HL-60/S4 treated with retinoic acid at 250 ng/mL for 4 days and 3 days (cell line): ENCODE data around the gene RPS19.
"Not testable (repeated sequence)": the region's sequence is repeated elsewhere in the genome, so short reads cannot be mapped to it uniquely, and the experiment has no call there.

Experiments used
- in situ Hi-C: fragments of 300-500 bp; cut with MboI; formaldehyde crosslinking; loops from 2 replicates; pipeline ENCODE4 v1.7.0; 2022; ENCODE audit warnings: low sequenced_read_pairs

The RPS19 gene

GRCh38 chr19:41912899-41913537 lies 53.0 kb downstream of the RPS19 start:
- in situ Hi-C loops: no loop called here

- in situ Hi-C loops: no loop called here
Measured at GRCh38 chr19:41913538-41914423, 53.7 kb downstream of the RPS19 start.

DNA sequence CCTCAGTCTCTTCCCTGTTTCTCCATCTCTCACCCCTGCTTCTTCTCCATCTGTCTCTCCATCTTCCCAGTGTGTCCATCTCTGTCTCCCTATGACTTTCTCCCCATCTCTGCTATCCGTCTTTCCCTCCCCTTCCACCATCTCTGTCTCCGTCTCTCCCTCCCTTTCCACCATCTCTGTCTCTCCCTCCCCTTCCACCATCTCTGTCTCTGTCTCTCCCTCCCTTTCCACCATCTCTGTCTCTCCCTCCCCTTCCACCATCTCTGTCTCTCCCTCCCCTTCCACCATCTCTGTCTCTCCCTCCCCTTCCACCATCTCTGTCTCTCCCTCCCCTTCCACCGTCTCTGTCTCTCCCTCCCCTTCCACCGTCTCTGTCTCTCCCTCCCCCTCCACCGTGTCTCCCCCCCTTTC lies 54.4 kb downstream of the RPS19 start:
- in situ Hi-C loops: not testable (repeated sequence)

GRCh38 chr19:41915021-41915775 lies 55.1 kb downstream of the RPS19 start:
- in situ Hi-C loops: no loop called here

DNA sequence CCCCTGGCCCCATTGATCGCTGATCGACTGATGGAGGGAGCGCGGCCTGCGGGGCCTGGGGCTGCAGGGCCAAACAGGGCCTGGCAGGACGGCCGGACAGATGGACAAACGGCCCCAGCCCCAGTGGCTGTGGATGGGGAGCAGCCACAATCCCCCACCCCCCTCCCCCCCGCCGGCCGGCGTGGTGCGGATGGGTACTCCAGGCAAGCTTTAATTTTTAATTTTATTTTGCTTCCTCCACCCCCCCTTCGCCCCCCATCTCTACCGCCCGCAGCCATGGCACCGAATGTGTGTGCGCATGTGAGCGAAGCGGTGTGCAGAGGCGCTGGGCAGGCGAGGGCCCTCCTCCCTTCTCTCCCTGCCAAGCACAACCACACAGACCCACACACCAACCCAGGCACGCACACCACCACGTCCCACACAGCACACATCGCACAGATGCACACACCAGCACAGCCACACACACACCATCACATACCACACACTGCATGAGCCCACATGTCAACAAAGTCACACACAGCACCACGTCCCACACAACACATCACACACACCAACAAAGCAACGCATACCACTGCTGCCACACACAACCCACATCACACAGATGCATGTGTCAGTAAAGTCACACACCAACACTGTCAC lies 55.8 kb downstream of the RPS19 start:
- in situ Hi-C loops: no loop called here

DNA sequence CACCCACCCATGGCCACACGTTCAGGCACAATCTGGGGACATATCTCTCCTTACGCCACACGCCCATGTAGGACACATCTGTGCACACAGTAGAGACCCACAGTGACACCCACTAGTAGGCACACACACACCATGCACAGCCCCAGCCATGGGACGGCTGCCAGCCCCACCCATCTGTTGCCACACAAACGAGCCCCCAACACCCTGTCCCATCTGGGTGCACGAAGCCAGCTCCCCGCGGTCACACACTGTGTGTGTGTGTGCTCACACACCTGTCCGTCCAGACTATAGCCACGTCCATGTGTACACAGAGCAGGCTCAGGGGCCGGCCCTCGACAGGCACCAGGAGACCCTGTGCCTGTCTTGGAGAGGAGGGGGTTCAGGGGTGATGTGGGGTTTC lies 57.6 kb downstream of the RPS19 start:
- in situ Hi-C loops: no loop called here

DNA sequence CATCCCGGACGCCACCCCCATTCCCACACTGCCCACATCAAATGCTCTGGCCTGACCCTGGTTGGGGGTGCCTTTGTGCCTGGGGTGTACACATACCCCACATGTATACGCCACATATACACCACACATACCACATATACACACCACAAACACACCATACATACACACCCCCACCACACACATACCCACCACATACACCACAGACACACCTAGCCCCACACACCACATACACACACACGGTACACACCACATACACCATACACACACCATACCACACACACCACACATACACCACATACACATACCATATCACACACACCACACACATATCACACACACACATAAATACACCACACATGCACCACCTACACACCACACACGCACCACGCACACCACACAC lies 58.0 kb downstream of the RPS19 start:
- in situ Hi-C loops: no loop called here

DNA sequence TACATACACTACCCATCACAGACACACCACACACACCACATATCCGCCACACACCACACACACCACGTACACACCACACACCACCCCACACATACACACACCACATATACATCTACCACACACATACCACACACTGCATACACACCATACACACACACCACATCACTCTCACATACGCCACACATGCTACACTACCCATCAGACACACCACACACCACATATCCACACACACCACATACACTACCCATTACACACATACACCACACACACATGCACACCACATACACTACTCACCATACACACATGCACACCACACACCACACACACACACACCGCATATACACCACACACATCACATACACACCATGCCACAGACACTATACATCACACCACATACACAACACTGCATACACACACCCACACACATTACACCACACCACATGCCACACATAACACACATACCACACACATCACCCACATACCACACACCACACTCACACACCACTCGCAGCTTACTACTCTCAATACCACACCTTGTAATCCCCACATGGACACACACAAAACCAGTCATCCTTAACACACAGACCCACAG lies 58.7 kb downstream of the RPS19 start:
- in situ Hi-C loops: no loop called here

DNA sequence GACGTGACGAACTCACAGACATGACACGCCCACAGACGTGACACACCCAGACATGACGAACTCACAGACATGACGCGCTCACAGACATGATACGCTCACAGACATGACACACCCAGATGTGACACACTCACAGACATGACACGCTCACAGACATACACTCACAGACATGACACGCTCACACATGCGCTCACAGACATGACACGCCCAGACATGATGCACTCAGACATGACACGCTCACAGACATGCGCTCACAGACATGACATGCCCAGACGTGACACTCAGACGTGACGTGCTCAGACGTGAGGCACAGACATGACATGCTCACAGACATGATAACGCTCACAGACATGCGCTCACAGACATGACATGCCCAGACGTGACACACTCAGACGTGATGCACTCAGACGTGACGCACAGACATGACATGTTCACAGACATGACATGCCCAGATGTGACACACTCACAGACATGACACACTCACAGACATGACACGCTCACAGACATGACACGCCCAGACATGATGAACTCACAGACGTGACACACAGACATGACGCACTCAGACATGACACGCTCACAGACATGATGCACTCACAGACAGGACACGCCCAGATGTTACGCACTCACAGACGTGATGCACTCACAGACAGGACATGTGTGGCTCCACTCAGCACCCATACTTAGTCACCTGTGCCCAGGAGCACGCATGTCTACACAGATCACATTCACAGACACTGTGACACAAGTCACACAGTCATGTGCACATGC lies 60.1 kb downstream of the RPS19 start:
- in situ Hi-C loops: no loop called here

DNA sequence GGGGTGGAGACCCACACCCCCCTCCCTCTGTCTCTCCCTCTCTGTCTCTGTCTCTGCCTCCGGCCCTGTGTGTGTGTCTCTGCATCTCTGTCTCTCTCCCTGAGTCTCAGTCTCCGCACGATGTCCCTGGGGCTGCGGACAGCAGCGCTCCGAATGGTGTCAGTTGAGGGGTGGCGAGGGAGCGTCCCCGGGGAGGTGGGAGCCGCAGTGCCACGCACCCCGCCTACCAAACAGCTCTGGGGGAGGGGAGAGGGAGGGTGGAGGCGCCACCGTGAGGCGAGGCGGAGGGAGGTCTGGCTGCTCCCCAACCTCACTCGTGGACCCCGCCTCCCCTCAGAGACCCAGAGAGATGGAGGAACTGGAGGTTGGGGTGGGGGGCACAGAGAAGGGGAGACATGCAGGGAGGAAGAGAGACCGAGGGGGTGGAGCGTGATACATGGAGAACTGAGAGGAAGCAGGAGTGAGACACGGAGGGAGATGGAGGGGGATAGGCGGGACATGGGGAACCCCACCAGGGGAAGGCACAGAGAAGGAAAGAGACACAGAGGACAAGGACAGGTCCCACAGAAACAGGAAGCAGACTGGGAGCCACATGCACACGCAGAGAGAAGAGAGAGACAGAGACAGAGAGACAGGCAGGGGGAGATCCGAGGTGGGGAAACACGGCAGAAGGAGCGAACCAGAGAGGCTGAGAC lies 61.0 kb downstream of the RPS19 start:
- in situ Hi-C loops: no loop called here

GRCh38 chr19:41921577-41922576 lies 61.8 kb downstream of the RPS19 start:
- in situ Hi-C loops: no loop called here
